ENCODE data around the gene SECISBP2. TPM values are rescaled to one million over a fixed set of nuclear protein-coding genes. Genes with fewer than 3 reads are reported as not detected.

SECISBP2 gene
- total RNA-seq, 1 donor from 2014 or later: 55.6 TPM

DNA sequence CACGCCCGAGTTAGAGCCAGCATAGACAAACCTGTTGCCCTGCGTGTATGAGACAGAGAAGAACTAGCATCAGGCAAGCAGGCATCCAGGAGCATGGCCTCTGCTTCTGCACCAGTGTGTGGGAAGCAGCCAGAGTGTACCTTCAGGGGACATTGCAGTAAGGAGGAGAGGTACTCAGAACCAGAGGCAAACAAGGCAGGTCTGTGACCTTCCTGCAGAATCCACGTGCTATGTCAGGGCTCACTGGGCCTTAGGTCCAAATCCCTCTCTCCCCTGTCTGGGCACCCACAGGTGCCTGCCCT, 63.0 kb downstream of the SECISBP2 start:
- DNase-seq: no peak
- no peaks in the 10 kb centered on the region for H3K27me3 ChIP-seq (ENCODE audit: low read depth)
- H3K27ac ChIP-seq: no peak overlapping the region
- ATAC-seq: no peak
- TF ChIP-seq, protein P1, sequence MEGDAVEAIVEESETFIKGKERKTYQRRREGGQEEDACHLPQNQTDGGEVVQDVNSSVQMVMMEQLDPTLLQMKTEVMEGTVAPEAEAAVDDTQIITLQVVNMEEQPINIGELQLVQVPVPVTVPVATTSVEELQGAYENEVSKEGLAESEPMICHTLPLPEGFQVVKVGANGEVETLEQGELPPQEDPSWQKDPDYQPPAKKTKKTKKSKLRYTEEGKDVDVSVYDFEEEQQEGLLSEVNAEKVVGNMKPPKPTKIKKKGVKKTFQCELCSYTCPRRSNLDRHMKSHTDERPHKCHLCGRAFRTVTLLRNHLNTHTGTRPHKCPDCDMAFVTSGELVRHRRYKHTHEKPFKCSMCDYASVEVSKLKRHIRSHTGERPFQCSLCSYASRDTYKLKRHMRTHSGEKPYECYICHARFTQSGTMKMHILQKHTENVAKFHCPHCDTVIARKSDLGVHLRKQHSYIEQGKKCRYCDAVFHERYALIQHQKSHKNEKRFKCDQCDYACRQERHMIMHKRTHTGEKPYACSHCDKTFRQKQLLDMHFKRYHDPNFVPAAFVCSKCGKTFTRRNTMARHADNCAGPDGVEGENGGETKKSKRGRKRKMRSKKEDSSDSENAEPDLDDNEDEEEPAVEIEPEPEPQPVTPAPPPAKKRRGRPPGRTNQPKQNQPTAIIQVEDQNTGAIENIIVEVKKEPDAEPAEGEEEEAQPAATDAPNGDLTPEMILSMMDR (IDR thresholded peaks at IDR 0.05): no peak
- H3K36me3 ChIP-seq: peaks cover 72% of the 10 kb centered on the region
- H3K9me3 ChIP-seq: no peaks in the 10 kb centered on the region
- H3K4me1 ChIP-seq: no peaks in the 10 kb centered on the region
- intact Hi-C loops (cut with DNase I): no loop called here
- no peak overlapping the region for H3K4me3 ChIP-seq

DNA sequence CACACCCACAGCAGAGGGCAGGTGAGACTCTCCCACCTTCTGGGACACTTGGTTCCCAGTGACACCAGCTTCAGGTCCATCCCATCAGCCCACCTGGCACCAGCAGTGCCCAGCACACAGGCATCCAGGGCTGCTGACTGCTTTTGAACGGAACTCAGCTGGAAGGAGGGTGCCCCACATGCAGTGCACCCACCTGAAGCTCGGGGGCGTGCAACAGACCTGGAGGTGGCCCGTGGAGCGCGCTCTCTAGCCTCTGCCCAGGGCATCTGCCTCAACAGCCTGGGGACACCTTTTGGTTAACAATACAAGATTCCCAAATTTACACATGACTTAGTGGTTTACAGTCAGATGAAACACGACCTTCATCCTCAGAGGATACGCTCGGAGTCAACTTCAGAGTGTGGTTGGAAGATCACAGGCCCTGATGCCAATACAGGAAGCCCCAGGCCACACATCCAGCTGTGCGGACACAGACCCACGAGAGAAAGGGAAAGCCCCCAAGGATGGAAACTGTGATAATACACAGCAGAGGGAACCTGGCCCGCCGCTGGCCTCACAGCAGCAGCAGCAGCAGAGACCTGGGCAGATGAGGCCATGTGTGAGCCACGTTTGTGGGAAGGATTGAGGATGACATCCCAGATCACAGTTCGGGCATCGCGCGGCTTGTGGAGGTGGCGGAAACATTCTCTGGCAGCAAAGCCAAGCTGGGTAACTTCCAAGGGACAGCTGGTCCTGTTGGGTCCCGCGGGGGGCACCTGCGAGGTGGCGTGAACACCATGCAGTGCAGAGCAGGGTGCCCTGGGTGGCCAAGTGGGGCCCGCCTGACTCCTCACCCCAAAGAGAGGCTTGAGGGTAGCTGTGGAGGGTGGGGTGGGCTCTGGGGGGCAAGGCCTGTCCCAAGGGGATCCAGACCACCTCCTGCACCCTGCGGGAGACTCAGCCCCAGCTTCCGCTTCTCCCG, 64.0 kb downstream of the SECISBP2 start:
- Histone ChIP-seq H3K4me1 (no peaks in the 10 kb centered on the region), H3K36me3 (peaks cover 74% of the 10 kb centered on the region), H3K9me3 (no peaks in the 10 kb centered on the region), H3K27me3 (ENCODE audit: low read depth) (no peaks in the 10 kb centered on the region), H3K27ac (no peak overlapping the region), H3K4me3 (no peak overlapping the region)
- ATAC-seq: no peak
- intact Hi-C loops (cut with DNase I): no loop called here
- no peak for DNase-seq
- TF ChIP-seq, protein P1 (IDR thresholded peaks at IDR 0.05): no peak

DNA sequence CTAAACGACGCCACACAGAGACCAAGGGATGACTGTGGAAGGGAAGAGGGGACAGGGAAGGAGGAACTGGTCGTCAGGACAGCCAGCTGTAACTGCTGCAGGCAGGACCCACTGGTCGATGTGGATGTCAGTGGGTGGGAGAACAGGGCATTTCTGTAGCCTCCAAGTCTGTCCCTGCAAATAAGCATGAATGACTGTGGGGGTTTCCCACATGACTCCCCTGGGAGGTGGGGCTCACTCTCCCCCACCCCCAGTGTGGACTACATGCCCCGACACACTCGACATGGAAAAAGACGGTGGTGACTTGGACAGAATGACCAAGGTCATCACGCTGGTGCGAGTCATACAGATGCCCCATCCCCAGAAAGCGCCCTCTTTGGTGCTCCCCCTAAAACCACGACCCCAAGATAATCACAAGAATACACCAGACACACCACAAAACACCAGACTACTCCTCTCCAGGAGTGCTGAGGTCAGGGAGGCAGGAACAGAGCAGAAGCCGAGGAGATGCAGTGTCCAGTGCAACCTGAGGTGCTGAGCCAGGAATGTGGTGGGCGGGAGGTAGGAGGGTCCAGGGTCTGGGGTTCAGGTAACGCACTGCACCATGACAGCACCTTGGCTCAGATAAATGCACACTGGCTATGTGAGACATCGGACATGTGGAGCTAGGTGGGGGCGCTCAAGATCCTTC, 64.9 kb downstream of the SECISBP2 start:
- ATAC-seq (no peak), DNase-seq (no peak)
- Histone ChIP-seq H3K9me3 (no peaks in the 10 kb centered on the region), H3K4me1 (peaks cover 8% of the 10 kb centered on the region), H3K36me3 (peaks cover 74% of the 10 kb centered on the region), H3K27ac (no peak overlapping the region), H3K4me3 (no peak overlapping the region), H3K27me3 (ENCODE audit: low read depth) (no peaks in the 10 kb centered on the region)
- intact Hi-C loops (cut with DNase I): no loop called here
- TF ChIP-seq, protein P1 (IDR thresholded peaks at IDR 0.05): no peak

DNA sequence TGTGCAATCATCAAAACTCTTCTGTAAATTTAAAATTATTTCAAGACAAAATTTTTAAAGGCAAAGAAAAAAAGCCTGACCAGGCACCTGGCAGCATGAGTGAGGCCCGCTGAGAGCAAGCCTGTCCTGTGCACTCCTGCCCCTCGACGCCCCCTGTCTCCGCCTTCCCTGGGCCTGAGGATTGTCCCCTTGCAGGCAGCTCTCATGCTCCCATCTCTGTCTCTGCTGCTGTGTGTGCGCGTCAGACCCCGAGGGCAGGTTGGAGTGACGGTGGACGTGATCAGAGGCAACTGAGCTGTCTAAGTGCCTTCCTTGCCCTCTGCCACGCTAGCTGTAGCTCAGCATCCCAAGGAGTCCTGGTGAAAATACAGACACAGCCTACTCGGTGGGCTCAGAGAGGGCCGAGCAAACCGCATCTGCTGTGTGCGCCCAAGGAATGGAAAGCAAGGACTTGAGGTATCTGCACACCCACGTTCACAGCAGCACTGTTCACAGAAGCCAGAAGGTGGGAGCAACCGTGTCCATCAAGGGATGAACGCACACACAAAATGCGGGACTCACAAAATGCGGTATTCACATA, 65.5 kb downstream of the SECISBP2 start:
- peaks cover 74% of the 10 kb centered on the region for H3K36me3 ChIP-seq
- no peak overlapping the region for H3K4me3 ChIP-seq
- H3K4me1 ChIP-seq: peaks cover 15% of the 10 kb centered on the region

DNA sequence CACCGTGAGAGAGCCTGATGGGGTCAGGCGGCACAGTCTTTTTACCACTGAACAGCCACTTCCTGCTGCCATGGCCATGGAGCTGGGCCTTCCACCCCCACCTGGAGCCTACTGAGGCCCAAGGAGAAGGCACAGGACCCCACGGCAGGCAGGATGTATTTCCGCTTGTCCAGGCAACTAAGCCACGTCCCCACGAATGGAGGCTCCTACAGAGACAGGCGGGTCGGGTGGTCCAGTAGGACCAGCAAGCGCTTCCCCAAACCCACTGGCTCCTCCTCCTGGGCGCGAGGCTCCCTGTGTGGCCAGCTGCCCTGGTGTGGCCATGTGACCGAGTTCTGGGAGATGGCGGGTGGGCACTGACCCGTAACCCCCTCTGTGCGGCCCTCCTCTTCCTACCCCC, 66.5 kb downstream of the SECISBP2 start:
- no peaks in the 10 kb centered on the region for H3K9me3 ChIP-seq
- H3K36me3 ChIP-seq: peaks cover 76% of the 10 kb centered on the region
- no peak overlapping the region for H3K4me3 ChIP-seq
- H3K4me1 ChIP-seq: peaks cover 16% of the 10 kb centered on the region
- DNase-seq (no peak), ATAC-seq (no peak)
- TF ChIP-seq, protein P1 (IDR thresholded peaks at IDR 0.05): no peak
- H3K27ac ChIP-seq: no peak overlapping the region
- intact Hi-C loops (cut with DNase I): no loop called here
- no peaks in the 10 kb centered on the region for H3K27me3 ChIP-seq (ENCODE audit: low read depth)

More for the DNA sequence above, 65.5 kb downstream of the SECISBP2 start:
- DNase-seq: no peak
- H3K27me3 ChIP-seq (ENCODE audit: low read depth): no peaks in the 10 kb centered on the region
- ATAC-seq: no peak
- intact Hi-C loops (cut with DNase I): no loop called here
- TF ChIP-seq, protein P1 (IDR thresholded peaks at IDR 0.05): no peak
- no peak overlapping the region for H3K27ac ChIP-seq
- H3K9me3 ChIP-seq: no peaks in the 10 kb centered on the region

Measured in lower lobe of right lung (tissue), 2 donors.